Lower leg skin (tissue), 4 donors: ENCODE results near the gene HMOX1. TPM values are rescaled to one million over a fixed set of nuclear protein-coding genes. Genes with fewer than 3 reads are reported as not detected.

Experiments
- DNase-seq, 2 donors: peaks; one replicate each; pipeline ENCODE4 v3.0.0-alpha.2; 2019; ENCODE audit warnings: low spot score in 2 of 2
- H3K4me3 ChIP-seq: fragments of 200-600 bp; sonication (generic); 2 replicates; pipeline ENCODE4 v1.5.1; 2017; ENCODE audit warnings: mild to moderate bottlenecking, low read depth; ENCODE audit not compliant: poor library complexity, severe bottlenecking
- CTCF ChIP-seq, 3 donors: fragments of 450-650 bp; IDR thresholded peaks; one replicate each; pipeline ENCODE4 v1.5.1; 2016; ENCODE audit warnings: antibody characterized with exemption in 3 of 3, mild to moderate bottlenecking in 3 of 3, moderate library complexity in 2 of 3
- POLR2A ChIP-seq, 2 donors: fragments of 450-650 bp; IDR thresholded peaks; one replicate each; pipeline ENCODE4 v1.6.1; 2016 to 2017; ENCODE audit warnings: antibody characterized with exemption in 2 of 2, mild to moderate bottlenecking in 1 of 2, moderate library complexity in 1 of 2
- WGBS, 2 donors: methylation state at CpG; one replicate each; pipeline ENCODE4 v1.1.5; 2018; 5-methylcytosine and 5-hydroxymethylcytosine counted together
- intact Hi-C: fragments of 100-400 bp; cut with DNase I; formaldehyde crosslinking; loops from one replicate; pipeline ENCODE4 v1.15.0; 2023; ENCODE audit warnings: low total_unique reads
- total RNA-seq, 4 donors: library from RNA; depleted of rRNA; stranded (reverse); fragments of >200 nt; gene quantifications; one replicate each; pipeline ENCODE4 v1.1.0, GENCODE V29; 2016

Gene HMOX1
- total RNA-seq, 4 donors from 2014 or later = 85.5 to 156 (median 112) TPM

- no peak for DNase-seq
- TF ChIP-seq POLR2A (IDR thresholded peaks at IDR 0.05) (no peak), CTCF (IDR thresholded peaks at IDR 0.05) (no peak)
- intact Hi-C loops = loop anchor here (5.0 kb wide), 1 partner anchor 242 kb away; no protein-coding TSS in a partner anchor
- H3K4me3 ChIP-seq = no peak overlapping the region
- WGBS, 2 donors = 85 to 93% methylated on average over 10 to 12 of the region's 14 CpGs
Measured at GRCh38 chr22:35344956-35345690, 35.8 kb upstream of the HMOX1 start.

- DNase-seq = no peak
- H3K4me3 ChIP-seq = no peak overlapping the region
- TF ChIP-seq POLR2A (IDR thresholded peaks at IDR 0.05) (no peak), CTCF (IDR thresholded peaks at IDR 0.05) (no peak)
- intact Hi-C loops = loop anchor here (5.0 kb wide), 1 partner anchor 241 kb away; no protein-coding TSS in a partner anchor
- WGBS, 2 donors = 92 to 97% methylated on average over 11 of the region's 11 CpGs
Measured at GRCh38 chr22:35345808-35346505, 34.9 kb upstream of the HMOX1 start.

GRCh38 chr22:35346596-35347220 lies 34.2 kb upstream of the HMOX1 start:
- TF ChIP-seq CTCF (IDR thresholded peaks at IDR 0.05) = no peak
- no peak for TF ChIP-seq POLR2A (IDR thresholded peaks at IDR 0.05)
- intact Hi-C loops = loop anchor here (5.0 kb wide), 1 partner anchor 241 kb away; no protein-coding TSS in a partner anchor
- no peak for DNase-seq
- no peak overlapping the region for H3K4me3 ChIP-seq
- WGBS, 2 donors = 86 to 89% methylated on average over 19 of the region's 19 CpGs

GRCh38 chr22:35347462-35347861 lies 33.4 kb upstream of the HMOX1 start:
- DNase-seq = no peak
- no peak for TF ChIP-seq CTCF (IDR thresholded peaks at IDR 0.05)
- WGBS, 2 donors = 89 to 98% methylated on average over 8 to 10 of the region's 10 CpGs
- intact Hi-C loops = loop anchor here (5.0 kb wide), 1 partner anchor 240 kb away; no protein-coding TSS in a partner anchor
- no peak overlapping the region for H3K4me3 ChIP-seq

- no peak overlapping the region for H3K4me3 ChIP-seq
- 76 to 84% methylated on average over 15 to 18 of the region's 18 CpGs for WGBS, 2 donors
- TF ChIP-seq CTCF (IDR thresholded peaks at IDR 0.05) (no peak), POLR2A (IDR thresholded peaks at IDR 0.05) (no peak)
- intact Hi-C loops = loop anchor here (5.0 kb wide), 1 partner anchor 239 kb away; no protein-coding TSS in a partner anchor
- no peak for DNase-seq
Measured at GRCh38 chr22:35348026-35348590, 32.8 kb upstream of the HMOX1 start.
